CD4-positive, alpha-beta memory T cell (primary cell): ENCODE data around the gene SPDEF. TPM values are rescaled to one million over a fixed set of nuclear protein-coding genes. Genes with fewer than 3 reads are reported as not detected.
A peak's percentile ranks its signal among the peaks of the same experiment; 100 is the strongest.

ENCODE experiments used
- CTCF ChIA-PET: fragments of 350-600 bp; sonication (Branson Sonifier 250); formaldehyde crosslinking; loops from one replicate; lab custom pipeline; 2021; ENCODE audit warnings: inconsistent platforms; ENCODE audit not compliant: partially characterized antibody; lab: Charles Lee
- POLR2A ChIA-PET: fragments of 350-600 bp; sonication (Branson Sonifier 250); formaldehyde crosslinking; loops from one replicate; lab custom pipeline; 2021; ENCODE audit not compliant: partially characterized antibody; lab: Charles Lee
- DNase-seq, 5 donors: peaks; one replicate each; pipeline versions ENCODE4 v3.0.0 to v3.0.0-alpha.2; 2020 to 2022; ENCODE audit warnings: mixed read lengths in 1 of 5
- H3K27ac ChIP-seq: one replicate; pipeline ENCODE4 v1.7.0; 2013; ENCODE audit warnings: low read depth, low read length
- H3K27me3 ChIP-seq: 2 replicates; pipeline ENCODE4 v1.7.0; 2013; ENCODE audit warnings: mild to moderate bottlenecking, low read length, moderate library complexity; ENCODE audit not compliant: insufficient read depth
- H3K36me3 ChIP-seq: 2 replicates; pipeline ENCODE4 v1.7.0; 2013; ENCODE audit warnings: mild to moderate bottlenecking, low read length, moderate library complexity; ENCODE audit not compliant: insufficient read depth
- H3K4me1 ChIP-seq: 2 replicates; pipeline ENCODE4 v1.7.0; 2013; ENCODE audit warnings: mild to moderate bottlenecking, low read length, moderate library complexity; ENCODE audit not compliant: insufficient read depth
- H3K4me3 ChIP-seq, 2 donors: one replicate each; pipeline ENCODE4 v1.7.0; 2013; ENCODE audit warnings: low read length in 2 of 2, mild to moderate bottlenecking in 1 of 2
- H3K9me3 ChIP-seq, 2 donors: one replicate each; pipeline ENCODE4 v1.7.0; 2013; ENCODE audit warnings: low read length in 2 of 2, control low read depth in 1 of 2; ENCODE audit not compliant: control insufficient read depth in 1 of 2
- H3K27ac Mint-ChIP-seq, 7 donors: one replicate each; pipeline ENCODE4 v1.8.0; 2020 to 2021; ENCODE audit warnings: mixed read lengths in 7 of 7, mild to moderate bottlenecking in 6 of 7, inconsistent platforms in 3 of 7, moderate library complexity in 3 of 7
- H3K27me3 Mint-ChIP-seq, 2 donors: one replicate each; pipeline ENCODE4 v1.8.0; 2020 to 2021; ENCODE audit warnings: mixed read lengths in 2 of 2
- H3K36me3 Mint-ChIP-seq, 2 donors: one replicate each; pipeline ENCODE4 v1.8.0; 2020 to 2021; ENCODE audit warnings: mixed read lengths in 2 of 2, inconsistent platforms in 1 of 2, mild to moderate bottlenecking in 1 of 2
- H3K4me1 Mint-ChIP-seq, 4 donors: one replicate each; pipeline ENCODE4 v1.8.0; 2020 to 2021; ENCODE audit warnings: mixed read lengths in 4 of 4, mild to moderate bottlenecking in 1 of 4
- H3K4me3 Mint-ChIP-seq, 8 donors: one replicate each; pipeline ENCODE4 v1.8.0; 2020 to 2021; ENCODE audit warnings: mixed read lengths in 8 of 8, mild to moderate bottlenecking in 7 of 8, moderate library complexity in 6 of 8, inconsistent platforms in 3 of 8
- H3K9me3 Mint-ChIP-seq, 8 donors: one replicate each; pipeline ENCODE4 v1.8.0; 2020 to 2021; ENCODE audit warnings: mixed read lengths in 8 of 8, mild to moderate bottlenecking in 5 of 8, inconsistent platforms in 3 of 8, moderate library complexity in 1 of 8
- intact Hi-C: fragments of 100-400 bp; cut with micrococcal nuclease; formaldehyde crosslinking; loops from one replicate; pipeline ENCODE4 v1.15.1; 2023
- polyA plus RNA-seq, 2 donors: library from polyadenylated mRNA; unstranded; fragments of 300-500 nt; fragmentation: Illumina TruSeq; gene quantifications; one replicate each; pipeline ENCODE4 v1.2.3, GENCODE V29; 2021
- total RNA-seq, 2 experiments: library from RNA; stranded (reverse); gene quantifications; one replicate each; pipeline ENCODE4 v1.2.3, GENCODE V29; 2021

SPDEF gene
- total and polyA plus RNA-seq, 4 experiments from 2014 or later = not detected

DNA sequence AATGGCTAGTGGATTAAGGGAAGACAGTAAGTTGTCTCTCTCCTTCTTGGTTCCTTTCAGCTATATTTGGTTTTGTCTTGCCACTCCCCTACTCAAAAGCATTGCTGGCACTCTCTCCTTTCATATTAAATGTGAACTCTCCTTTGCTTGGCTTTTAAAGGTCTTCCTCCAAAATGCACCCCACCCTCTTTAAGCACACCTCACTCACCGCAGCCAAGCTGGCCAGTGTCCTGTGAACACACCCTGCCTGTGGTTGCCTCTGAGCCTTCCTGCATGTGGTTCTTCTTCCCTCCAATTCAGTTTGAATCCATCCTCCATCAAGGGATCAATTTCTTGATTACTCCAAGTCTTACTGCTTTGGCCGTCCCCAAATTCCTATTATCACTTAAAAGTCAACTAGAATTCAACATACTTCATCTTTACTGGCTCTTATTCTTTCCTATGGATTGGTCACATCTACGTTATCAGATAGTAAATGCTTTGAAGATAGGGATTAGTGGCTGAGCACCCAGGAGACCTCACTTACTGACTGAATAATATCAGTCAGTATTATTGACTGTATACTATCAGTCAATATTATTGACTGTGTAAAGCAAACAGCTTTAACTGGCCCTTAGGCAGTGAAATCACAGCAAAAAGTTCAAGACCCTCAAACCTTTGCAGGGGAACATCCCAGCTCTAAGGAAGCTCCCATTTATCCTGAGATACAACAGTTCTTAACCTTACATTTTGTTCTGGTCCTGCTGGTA is 41.6 kb upstream of the SPDEF start:
- H3K9me3 ChIP-seq = no peaks in the 10 kb centered on the region
- ChIA-PET CTCF (interaction anchor here (0.9 to 2.5 kb wide), 4 partner anchors 12 to 348 kb away, joined by 3 to 15 read pairs (median 4); no protein-coding TSS in a partner anchor), POLR2A (interaction anchor here (1.2 kb wide), 1 partner anchor 11 kb away, joined by 3 read pairs; no protein-coding TSS in a partner anchor)
- peaks cover 40 to 70% (median 55%) of the 10 kb centered on the region in 4 donors for H3K4me1 Mint-ChIP-seq
- peak overlapping the region in 6 of 7 donors; percentile 2 to 81 (median 60) for H3K27ac Mint-ChIP-seq
- H3K4me3 ChIP-seq = no peak overlapping the region
- no peaks in the 10 kb centered on the region for H3K9me3 Mint-ChIP-seq
- no peaks in the 10 kb centered on the region for H3K27me3 Mint-ChIP-seq
- intact Hi-C loops = loop anchor here (10.0 kb wide), 1 partner anchor 547 kb away; the partner anchor contains the start of gene TCP11
- DNase-seq = no peak
- H3K36me3 Mint-ChIP-seq = peaks cover 10 to 30% of the 10 kb centered on the region in 2 donors
- peaks cover 18% of the 10 kb centered on the region for H3K4me1 ChIP-seq
- H3K27ac ChIP-seq = no peak overlapping the region
- peaks cover 3% of the 10 kb centered on the region for H3K36me3 ChIP-seq
- no peaks in the 10 kb centered on the region for H3K27me3 ChIP-seq
- peak overlapping the region in 3 of 8 donors; percentile 4 to 45 (median 15) for H3K4me3 Mint-ChIP-seq

DNA sequence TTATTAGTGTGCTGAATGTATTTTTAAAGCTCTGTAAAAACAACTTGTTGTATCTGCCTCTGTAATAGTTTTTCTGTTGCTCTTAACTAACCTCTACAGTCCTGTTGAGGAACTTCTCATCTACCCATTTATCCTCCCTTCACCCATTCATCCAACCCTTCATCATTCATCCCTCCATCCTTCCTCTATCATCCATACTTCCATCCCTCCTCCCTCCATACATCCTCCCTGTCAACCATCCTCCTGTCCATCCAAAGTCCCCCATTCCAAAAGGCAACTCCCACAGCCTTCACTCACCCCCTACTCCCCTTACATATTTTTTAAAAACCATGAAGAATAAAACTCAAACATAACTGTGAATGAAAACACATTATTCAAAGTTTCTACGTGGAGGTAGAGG is 40.7 kb upstream of the SPDEF start:
- Mint-ChIP-seq H3K36me3 (peaks cover 5 to 29% of the 10 kb centered on the region in 2 donors), H3K4me3 (peak overlapping the region in 1 of 8 donors; percentile 2), H3K9me3 (no peaks in the 10 kb centered on the region), H3K27me3 (no peaks in the 10 kb centered on the region), H3K4me1 (peaks cover 39 to 71% (median 58%) of the 10 kb centered on the region in 4 donors), H3K27ac (peak overlapping the region in 5 of 7 donors; percentile 38 to 92 (median 70))
- intact Hi-C loops = loop anchor here (10.0 kb wide), 1 partner anchor 548 kb away; the partner anchor contains the start of gene TCP11
- Histone ChIP-seq H3K4me3 (no peak overlapping the region), H3K4me1 (peaks cover 23% of the 10 kb centered on the region), H3K36me3 (peaks cover 3% of the 10 kb centered on the region), H3K9me3 (no peaks in the 10 kb centered on the region), H3K27me3 (no peaks in the 10 kb centered on the region), H3K27ac (no peak overlapping the region)
- DNase-seq = no peak
- CTCF ChIA-PET = interaction anchor here (0.9 to 2.5 kb wide), 5 partner anchors 13 to 401 kb away, joined by 3 to 15 read pairs (median 3); no protein-coding TSS in a partner anchor
- POLR2A ChIA-PET = no interaction called here

DNA sequence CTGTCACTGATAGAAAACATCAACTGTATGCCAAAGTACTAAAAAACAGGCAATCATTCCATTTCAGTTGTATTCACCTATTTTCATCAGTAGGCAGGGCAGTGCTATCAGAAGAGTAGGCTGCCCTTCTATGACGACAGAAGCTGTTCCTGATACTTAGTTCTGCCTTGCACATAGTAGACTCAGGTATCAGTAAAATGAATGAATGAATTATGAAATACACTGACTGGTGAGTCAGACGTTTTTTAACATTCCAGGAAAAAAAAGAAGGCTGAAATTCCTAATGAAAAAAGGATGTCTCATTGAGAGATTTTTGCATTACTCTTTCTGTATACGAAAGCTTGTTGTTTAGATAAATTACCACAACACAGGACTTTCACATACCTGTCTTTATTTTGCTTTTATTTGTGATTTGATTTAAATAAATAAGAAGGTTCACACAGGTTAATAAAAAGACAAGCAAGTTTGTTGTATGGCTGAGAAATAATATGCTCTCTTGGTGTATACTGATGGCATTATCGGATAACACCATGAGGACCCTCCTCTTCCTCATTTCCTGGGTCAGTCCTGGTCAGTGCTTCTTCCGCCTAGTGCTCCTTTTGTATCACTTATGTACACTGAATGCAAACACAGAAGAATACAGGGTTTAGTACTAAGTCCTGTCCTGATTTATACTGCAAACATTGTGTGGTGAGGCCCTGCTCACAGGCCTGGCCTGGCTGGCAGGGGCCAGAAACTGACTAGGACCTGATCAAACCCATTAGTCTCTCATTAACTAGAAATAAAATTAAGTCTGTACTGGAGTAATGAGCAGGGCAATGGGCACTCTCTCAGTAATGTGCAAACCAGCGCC is 39.4 kb upstream of the SPDEF start:
- Histone ChIP-seq H3K4me1 (peaks cover 23% of the 10 kb centered on the region), H3K36me3 (peaks cover 3% of the 10 kb centered on the region), H3K9me3 (no peaks in the 10 kb centered on the region), H3K27me3 (no peaks in the 10 kb centered on the region), H3K4me3 (no peak overlapping the region), H3K27ac (no peak overlapping the region)
- no peaks in the 10 kb centered on the region for H3K27me3 Mint-ChIP-seq
- no peaks in the 10 kb centered on the region for H3K9me3 Mint-ChIP-seq
- peaks cover 2 to 27% of the 10 kb centered on the region in 2 donors for H3K36me3 Mint-ChIP-seq
- no peak overlapping the region for H3K4me3 Mint-ChIP-seq
- no peak for DNase-seq
- H3K27ac Mint-ChIP-seq = peak overlapping the region in 2 of 7 donors; percentile 25 to 80
- POLR2A ChIA-PET = no interaction called here
- H3K4me1 Mint-ChIP-seq = peaks cover 40 to 66% (median 54%) of the 10 kb centered on the region in 4 donors
- intact Hi-C loops = loop anchor here (10.0 kb wide), 1 partner anchor 549 kb away; the partner anchor contains the start of gene TCP11
- CTCF ChIA-PET = interaction anchor here (1.4 to 2.8 kb wide), 2 partner anchors 14 to 133 kb away, joined by 3 to 14 read pairs; no protein-coding TSS in a partner anchor

DNA sequence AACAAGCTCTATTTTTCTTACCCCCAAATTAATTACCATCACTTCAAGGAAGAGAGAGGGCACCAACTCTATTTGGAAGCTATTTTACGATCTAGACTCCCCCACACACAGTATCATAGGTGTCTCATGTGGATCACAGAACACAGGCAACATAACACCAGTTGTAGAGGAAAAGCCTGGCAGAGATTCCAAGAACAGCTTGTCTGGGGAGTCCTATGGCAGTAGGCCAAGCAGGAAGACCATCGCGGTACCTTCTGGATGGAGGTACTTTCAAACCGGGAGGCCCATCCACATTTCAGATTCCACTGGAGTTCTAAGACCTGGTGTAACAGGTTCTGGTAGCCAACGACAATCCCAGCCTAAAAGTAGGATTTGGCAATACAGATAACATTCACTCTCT is 37.6 kb upstream of the SPDEF start:
- no peaks in the 10 kb centered on the region for H3K27me3 Mint-ChIP-seq
- Histone ChIP-seq H3K9me3 (no peaks in the 10 kb centered on the region), H3K4me1 (peaks cover 16% of the 10 kb centered on the region), H3K27me3 (no peaks in the 10 kb centered on the region), H3K36me3 (peaks cover 11% of the 10 kb centered on the region), H3K27ac (no peak overlapping the region), H3K4me3 (no peak overlapping the region)
- H3K36me3 Mint-ChIP-seq = peaks cover 6 to 30% of the 10 kb centered on the region in 2 donors
- H3K9me3 Mint-ChIP-seq = no peaks in the 10 kb centered on the region
- ChIA-PET POLR2A (no interaction called here), CTCF (interaction anchor here (0.6 to 2.8 kb wide), 5 partner anchors 8 to 433 kb away, joined by 3 to 14 read pairs (median 4); no protein-coding TSS in a partner anchor)
- H3K4me3 Mint-ChIP-seq = no peak overlapping the region
- peak overlapping the region in 2 of 7 donors; percentile 13 to 37 for H3K27ac Mint-ChIP-seq
- H3K4me1 Mint-ChIP-seq = peaks cover 29 to 56% (median 42%) of the 10 kb centered on the region in 4 donors
- intact Hi-C loops = loop anchor here (10.0 kb wide), 1 partner anchor 551 kb away; the partner anchor contains the start of gene TCP11
- no peak for DNase-seq

DNA sequence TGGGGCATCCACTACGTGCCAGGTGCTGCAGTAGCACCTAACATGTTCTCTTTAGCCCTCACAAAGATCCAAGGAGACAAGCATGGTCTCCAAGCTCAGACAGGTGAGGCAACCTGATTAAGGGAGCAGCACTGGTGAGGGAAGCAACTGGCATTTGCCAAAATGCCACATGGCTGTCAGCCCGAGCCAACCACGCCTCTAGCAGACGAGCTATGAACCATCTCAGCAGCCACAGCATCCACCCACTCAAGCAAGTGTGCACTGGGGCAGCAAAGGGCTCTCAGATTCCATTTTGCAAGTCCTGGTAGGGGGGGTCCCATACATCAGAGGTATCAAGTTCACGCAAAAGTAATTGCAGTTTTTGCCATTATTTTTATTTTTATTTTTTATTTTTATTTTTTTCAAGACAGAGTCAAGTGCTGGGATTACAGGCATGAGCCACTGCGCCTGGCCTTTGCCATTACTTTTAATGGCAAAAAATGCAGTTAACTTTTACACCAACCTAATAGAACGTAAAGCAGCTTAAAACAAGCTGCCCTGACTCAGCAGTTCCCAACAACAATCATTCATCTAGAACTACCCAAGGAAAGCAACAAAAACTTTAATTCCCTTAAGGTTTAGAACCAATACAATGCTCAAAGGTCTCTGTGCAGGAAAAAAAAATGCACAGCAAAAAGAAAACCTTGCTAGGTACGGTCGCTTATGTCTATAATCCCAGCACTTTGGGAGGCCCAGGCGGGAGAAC is 36.3 kb upstream of the SPDEF start:
- peaks cover 6 to 40% of the 10 kb centered on the region in 2 donors for H3K36me3 Mint-ChIP-seq
- H3K27ac Mint-ChIP-seq = peak overlapping the region in 1 of 7 donors; percentile 15

GRCh38 chr6:34589691-34590090 is 33.6 kb upstream of the SPDEF start:
- H3K4me1 Mint-ChIP-seq = peaks cover 11 to 23% (median 14%) of the 10 kb centered on the region in 4 donors
- no peak for DNase-seq
- peaks cover 6 to 34% of the 10 kb centered on the region in 2 donors for H3K36me3 Mint-ChIP-seq
- peaks cover 18% of the 10 kb centered on the region for H3K36me3 ChIP-seq
- no peaks in the 10 kb centered on the region for H3K27me3 ChIP-seq
- H3K27ac Mint-ChIP-seq = no peak overlapping the region
- intact Hi-C loops = loop anchor here (10.0 kb wide), 1 partner anchor 555 kb away; the partner anchor contains the start of gene TCP11
- H3K9me3 ChIP-seq = no peaks in the 10 kb centered on the region
- H3K27me3 Mint-ChIP-seq = no peaks in the 10 kb centered on the region
- H3K27ac ChIP-seq = no peak overlapping the region
- H3K9me3 Mint-ChIP-seq = no peaks in the 10 kb centered on the region
- no peak overlapping the region for H3K4me3 ChIP-seq
- H3K4me3 Mint-ChIP-seq = no peak overlapping the region
- ChIA-PET POLR2A (no interaction called here), CTCF (interaction anchor here (1.4 kb wide), 1 partner anchor 21 kb away, joined by 4 read pairs; no protein-coding TSS in a partner anchor)
- peaks cover 5% of the 10 kb centered on the region for H3K4me1 ChIP-seq

More for the DNA sequence above, 36.3 kb upstream of the SPDEF start:
- intact Hi-C loops = loop anchor here (10.0 kb wide), 1 partner anchor 552 kb away; the partner anchor contains the start of gene TCP11
- no peaks in the 10 kb centered on the region for H3K9me3 Mint-ChIP-seq
- DNase-seq = no peak
- no peak overlapping the region for H3K4me3 ChIP-seq
- no peaks in the 10 kb centered on the region for H3K27me3 Mint-ChIP-seq
- H3K4me1 Mint-ChIP-seq = peaks cover 20 to 43% (median 29%) of the 10 kb centered on the region in 4 donors
- ChIA-PET CTCF (interaction anchor here (0.6 to 2.8 kb wide), 4 partner anchors 17 to 133 kb away, joined by 3 to 14 read pairs (median 10); no protein-coding TSS in a partner anchor), POLR2A (no interaction called here)
- peaks cover 18% of the 10 kb centered on the region for H3K36me3 ChIP-seq
- H3K4me1 ChIP-seq = peaks cover 5% of the 10 kb centered on the region
- H3K4me3 Mint-ChIP-seq = no peak overlapping the region
- H3K9me3 ChIP-seq = no peaks in the 10 kb centered on the region
- H3K27ac ChIP-seq = no peak overlapping the region
- H3K27me3 ChIP-seq = no peaks in the 10 kb centered on the region
